ENCODE data around the gene ACSBG1. TPM values are rescaled to one million over a fixed set of nuclear protein-coding genes. Genes with fewer than 3 reads are reported as not detected.
A peak's percentile ranks its signal among the peaks of the same experiment; 100 is the strongest.

The ACSBG1 gene
- total and polyA plus RNA-seq, 2 of the 8 experiments (the other 6 are each of a cell fraction or from before 2014, with no cell fraction given): 5.4 to 7.1 TPM

DNA sequence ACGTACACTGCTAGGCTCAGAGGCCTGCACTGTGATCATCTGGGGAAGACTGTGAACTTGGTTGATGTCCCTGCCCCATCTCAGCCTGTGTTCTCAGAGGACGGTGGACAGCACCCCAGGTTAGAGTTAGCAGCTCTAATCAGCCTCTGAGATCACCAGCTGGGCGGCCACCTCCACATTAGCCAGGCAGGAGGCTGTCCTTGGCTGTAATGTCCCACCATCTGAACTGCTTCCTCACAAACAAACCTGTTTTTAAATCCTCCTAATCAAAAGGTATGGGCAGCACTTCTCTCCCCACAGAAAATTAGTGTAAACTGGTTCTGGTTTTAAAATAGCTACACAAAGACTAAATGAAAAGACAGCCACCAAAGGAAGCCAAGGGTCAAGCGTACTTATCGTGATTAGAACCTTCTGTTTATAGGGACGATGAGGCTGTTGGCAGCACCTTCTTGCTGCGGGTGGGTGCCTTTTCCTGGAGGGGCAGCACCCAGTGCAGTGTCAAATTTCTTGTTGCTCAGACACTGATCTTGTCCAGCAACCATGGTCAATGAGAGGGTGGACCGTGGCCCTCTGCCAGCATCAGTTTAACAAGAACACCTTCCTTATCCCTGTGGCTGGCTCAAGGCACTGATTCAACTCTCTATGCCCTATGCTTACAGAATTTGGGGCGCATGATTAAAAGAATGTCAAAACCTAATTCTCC lies 24.6 kb downstream of the ACSBG1 start:
- no peak overlapping the region for H2AK5ac ChIP-seq (ENCODE audit: low read depth, low read length)
- H3K4me1 ChIP-seq (replicated peaks in 1 of 4; ENCODE audit: control insufficient read depth in 3 of 4, insufficient read depth in 4 of 4, low read length in 3 of 4): peaks cover 0 to under 1% (median 0%) of the 10 kb centered on the region in 4 experiments; a peak in 2 of 7 replicates
- H4K8ac ChIP-seq (ENCODE audit: extremely low read depth, insufficient read depth, low read length): peak overlapping the region; percentile 84
- no peak overlapping the region for H3K4ac ChIP-seq (replicated peaks; ENCODE audit: insufficient read length, low read depth, low read length)
- ChIA-PET CTCF (ENCODE audit: partially characterized antibody) (interaction anchor here (0.8 to 8.1 kb wide), 6 partner anchors 14 to 210 kb away, joined by 3 to 89 read pairs (median 4); no protein-coding TSS in a partner anchor), POLR2A (ENCODE audit: partially characterized antibody) (no interaction called here)
- H4K5ac ChIP-seq (ENCODE audit: insufficient read length, low read depth, low read length): no peak overlapping the region
- no peaks in the 10 kb centered on the region for H4K20me1 ChIP-seq (replicated peaks in 1 of 2; ENCODE audit: control insufficient read depth in 1 of 2, insufficient read depth in 2 of 2, low read length in 2 of 2)
- H3K4me2 ChIP-seq (ENCODE audit: insufficient read depth in 1 of 2, low read depth in 2 of 2, low read length in 2 of 2): no peak overlapping the region
- no peaks in the 10 kb centered on the region for H3K9me3 ChIP-seq (ENCODE audit: insufficient read depth in 2 of 2, low read depth in 1 of 2, low read length in 1 of 2)
- no peak overlapping the region for H3K23ac ChIP-seq (ENCODE audit: insufficient read length)
- 0 out of 2 replicates have a peak overlapping the region, but pooled peaks have one; percentile 39 for H2BK12ac ChIP-seq (ENCODE audit: low read depth, low read length)
- no peaks in the 10 kb centered on the region for H3K79me2 ChIP-seq (ENCODE audit: control insufficient read depth in 1 of 2, insufficient read depth in 2 of 2, low read length in 2 of 2)
- H3K14ac ChIP-seq (ENCODE audit: insufficient read length): no peak overlapping the region
- no peak overlapping the region for H2AFZ ChIP-seq (ENCODE audit: low read length)
- no peak overlapping the region for H3K4me3 ChIP-seq (ENCODE audit: extremely low read depth in 1 of 4, insufficient read depth in 2 of 4, low read depth in 3 of 4, low read length in 4 of 4)
- H3K36me3 ChIP-seq (ENCODE audit: control insufficient read depth in 2 of 4, insufficient read depth in 4 of 4, low read length in 3 of 4): no peaks in the 10 kb centered on the region
- peak overlapping the region in 1 of 4 experiments; percentile 18; a peak in 1 of 7 replicates for H3K9ac ChIP-seq (replicated peaks in 1 of 4; ENCODE audit: extremely low read depth in 1 of 4, low read depth in 3 of 4, low read length in 3 of 4)
- H3K27me3 ChIP-seq (replicated peaks in 1 of 4; ENCODE audit: control insufficient read depth in 3 of 4, extremely low read depth in 1 of 4, insufficient read depth in 3 of 4, low read length in 3 of 4): no peaks in the 10 kb centered on the region
- no peaks in the 10 kb centered on the region for H3K23me2 ChIP-seq (ENCODE audit: low read depth, low read length)
- no peak for FAIRE-seq
- peak in 1 of 2 experiments; percentile 16 for DNase-seq (ENCODE audit: low read depth in 1 of 2, low spot score in 2 of 2)
- H2BK120ac ChIP-seq (replicated peaks; ENCODE audit: low read depth, low read length): no peak overlapping the region
- WGBS, 2 experiments (ENCODE audit: extremely low coverage in 1 of 2, insufficient coverage in 1 of 2, insufficient read length in 1 of 2, insufficient replicate concordance in 2 of 2, low coverage in 1 of 2, low lambda C conversion rate in 2 of 2, missing lambda C conversion rate in 1 of 2): 70% methylated on average over 9 of the region's 9 CpGs; no CpG with 5 or more reads in 1 of the 2 experiments
- no peak overlapping the region for H2BK5ac ChIP-seq (ENCODE audit: low read depth, low read length)
- no peak overlapping the region for H4K91ac ChIP-seq (replicated peaks; ENCODE audit: insufficient read length, low read length)
- H3K56ac ChIP-seq (replicated peaks; ENCODE audit: insufficient read length, low read depth, low read length): no peak overlapping the region
- no peak overlapping the region for H3K18ac ChIP-seq (ENCODE audit: extremely low read depth, low read length)
- no peak overlapping the region for H2BK20ac ChIP-seq (ENCODE audit: low read length)
- H2BK15ac ChIP-seq (ENCODE audit: low read length): no peak overlapping the region
- H3K79me1 ChIP-seq (ENCODE audit: low read depth, low read length): no peaks in the 10 kb centered on the region; the same call in 1 of the 2 replicates
- H3K27ac ChIP-seq (ENCODE audit: low read depth, low read length): no peak overlapping the region
- TF ChIP-seq CEBPB (IDR thresholded peaks at IDR 0.05; ENCODE audit: low read depth, low read length) (no peak), SUZ12 (IDR thresholded peaks at IDR 0.05; ENCODE audit: low read length) (no peak), BCL11A (IDR thresholded peaks at IDR 0.05; ENCODE audit: low read depth in 2 of 2, low read length in 2 of 2) (no peak), TAF7 (optimal IDR thresholded peaks at IDR 0.05; ENCODE audit: borderline replicate concordance, low read depth, low read length) (no peak), SIRT6 (IDR thresholded peaks at IDR 0.05; ENCODE audit: low read length) (no peak), CBX5 (IDR thresholded peaks at IDR 0.05; ENCODE audit: low read depth, low read length) (no peak), JUND (IDR thresholded peaks at IDR 0.05; ENCODE audit: low read length) (no peak), SAP30 (IDR thresholded peaks at IDR 0.05; ENCODE audit: insufficient read depth, insufficient replicate concordance, low read length) (no peak), SRF (IDR thresholded peaks at IDR 0.05; ENCODE audit: low read depth, low read length) (no peak), RNF2 (IDR thresholded peaks at IDR 0.05; ENCODE audit: borderline replicate concordance, low read depth, low read length, missing control alignments, poor library complexity, severe bottlenecking) (no peak)
- TF ChIP-seq, protein P1, sequence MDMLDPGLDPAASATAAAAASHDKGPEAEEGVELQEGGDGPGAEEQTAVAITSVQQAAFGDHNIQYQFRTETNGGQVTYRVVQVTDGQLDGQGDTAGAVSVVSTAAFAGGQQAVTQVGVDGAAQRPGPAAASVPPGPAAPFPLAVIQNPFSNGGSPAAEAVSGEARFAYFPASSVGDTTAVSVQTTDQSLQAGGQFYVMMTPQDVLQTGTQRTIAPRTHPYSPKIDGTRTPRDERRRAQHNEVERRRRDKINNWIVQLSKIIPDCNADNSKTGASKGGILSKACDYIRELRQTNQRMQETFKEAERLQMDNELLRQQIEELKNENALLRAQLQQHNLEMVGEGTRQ (IDR thresholded peaks at IDR 0.05; ENCODE audit: low read length): no peak

Measured in H1 (cell line).